Glutamatergic neuron (in vitro differentiated cells): ENCODE results near the gene CHST9. TPM values are rescaled to one million over a fixed set of nuclear protein-coding genes. Genes with fewer than 3 reads are reported as not detected.
A peak's percentile ranks its signal among the peaks of the same experiment; 100 is the strongest.
"Not testable (repeated sequence)": the region's sequence is repeated elsewhere in the genome, so short reads cannot be mapped to it uniquely, and the experiment has no call there.

Experiments used
- DNase-seq: peaks from one replicate; pipeline ENCODE4 v3.0.0; 2022
- H3K27ac Mint-ChIP-seq: one replicate; pipeline ENCODE4 v1.8.0; 2020; ENCODE audit warnings: mild to moderate bottlenecking, mixed read lengths, inconsistent platforms; ENCODE audit not compliant: unreplicated experiment
- H3K27me3 Mint-ChIP-seq: one replicate; pipeline ENCODE4 v1.8.0; 2020; ENCODE audit warnings: mild to moderate bottlenecking, moderate library complexity, mixed read lengths, inconsistent platforms; ENCODE audit not compliant: unreplicated experiment
- H3K36me3 Mint-ChIP-seq: one replicate; pipeline ENCODE4 v1.8.0; 2020; ENCODE audit warnings: mild to moderate bottlenecking, mixed read lengths, inconsistent platforms; ENCODE audit not compliant: unreplicated experiment
- H3K4me1 Mint-ChIP-seq: one replicate; pipeline ENCODE4 v1.8.0; 2020; ENCODE audit warnings: mild to moderate bottlenecking, low read depth, mixed read lengths, inconsistent platforms; ENCODE audit not compliant: unreplicated experiment
- H3K4me3 Mint-ChIP-seq: one replicate; pipeline ENCODE4 v1.8.0; 2020; ENCODE audit warnings: mild to moderate bottlenecking, mixed read lengths, inconsistent platforms; ENCODE audit not compliant: unreplicated experiment
- H3K9me3 Mint-ChIP-seq: one replicate; pipeline ENCODE4 v1.8.0; 2020; ENCODE audit warnings: mild to moderate bottlenecking, moderate library complexity, mixed read lengths, inconsistent platforms; ENCODE audit not compliant: unreplicated experiment
- total RNA-seq: library from RNA; stranded (reverse); fragmentation: NEBNext Ultra II Directional; extraction: Animal tissue kit (Norgen Biotek cat#: 25700); gene quantifications from one replicate; pipeline ENCODE4 v1.2.1, GENCODE V29; 2021; ENCODE audit not compliant: unreplicated experiment
- TF ChIP-seq, protein P1 (sequence below): fragments of 200-600 bp; sonication (generic); IDR thresholded peaks from one replicate; pipeline ENCODE4 v1.5.0; 2021; ENCODE audit not compliant: partially characterized antibody, unreplicated experiment

The CHST9 gene
- total RNA-seq, 1 donor from 2014 or later = not detected

DNA sequence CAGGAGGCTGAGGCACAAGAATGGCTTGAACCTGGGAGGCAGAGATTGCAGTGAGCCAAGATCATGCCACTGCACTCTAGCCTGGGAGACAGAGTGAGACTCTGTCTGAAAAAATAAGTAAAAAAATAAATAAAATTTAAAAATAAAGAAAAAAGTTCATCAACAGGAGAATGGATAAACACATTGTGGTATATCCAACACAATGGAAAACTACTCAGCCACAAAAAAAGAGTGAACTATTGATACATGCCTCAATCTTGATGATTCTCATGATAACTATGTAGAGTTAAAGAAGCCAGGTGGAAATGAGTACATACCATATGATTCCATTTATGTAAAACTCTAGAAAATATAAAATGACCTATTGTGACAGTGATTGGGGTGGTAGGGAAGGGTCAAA, 195.3 kb downstream of the CHST9 start:
- no peak for DNase-seq
- Mint-ChIP-seq H3K36me3 (no peaks in the 10 kb centered on the region), H3K27ac (no peak overlapping the region), H3K9me3 (no peaks in the 10 kb centered on the region), H3K4me1 (no peaks in the 10 kb centered on the region), H3K27me3 (no peaks in the 10 kb centered on the region), H3K4me3 (no peak overlapping the region)
- TF ChIP-seq, protein P1, sequence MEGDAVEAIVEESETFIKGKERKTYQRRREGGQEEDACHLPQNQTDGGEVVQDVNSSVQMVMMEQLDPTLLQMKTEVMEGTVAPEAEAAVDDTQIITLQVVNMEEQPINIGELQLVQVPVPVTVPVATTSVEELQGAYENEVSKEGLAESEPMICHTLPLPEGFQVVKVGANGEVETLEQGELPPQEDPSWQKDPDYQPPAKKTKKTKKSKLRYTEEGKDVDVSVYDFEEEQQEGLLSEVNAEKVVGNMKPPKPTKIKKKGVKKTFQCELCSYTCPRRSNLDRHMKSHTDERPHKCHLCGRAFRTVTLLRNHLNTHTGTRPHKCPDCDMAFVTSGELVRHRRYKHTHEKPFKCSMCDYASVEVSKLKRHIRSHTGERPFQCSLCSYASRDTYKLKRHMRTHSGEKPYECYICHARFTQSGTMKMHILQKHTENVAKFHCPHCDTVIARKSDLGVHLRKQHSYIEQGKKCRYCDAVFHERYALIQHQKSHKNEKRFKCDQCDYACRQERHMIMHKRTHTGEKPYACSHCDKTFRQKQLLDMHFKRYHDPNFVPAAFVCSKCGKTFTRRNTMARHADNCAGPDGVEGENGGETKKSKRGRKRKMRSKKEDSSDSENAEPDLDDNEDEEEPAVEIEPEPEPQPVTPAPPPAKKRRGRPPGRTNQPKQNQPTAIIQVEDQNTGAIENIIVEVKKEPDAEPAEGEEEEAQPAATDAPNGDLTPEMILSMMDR = no peak

DNA sequence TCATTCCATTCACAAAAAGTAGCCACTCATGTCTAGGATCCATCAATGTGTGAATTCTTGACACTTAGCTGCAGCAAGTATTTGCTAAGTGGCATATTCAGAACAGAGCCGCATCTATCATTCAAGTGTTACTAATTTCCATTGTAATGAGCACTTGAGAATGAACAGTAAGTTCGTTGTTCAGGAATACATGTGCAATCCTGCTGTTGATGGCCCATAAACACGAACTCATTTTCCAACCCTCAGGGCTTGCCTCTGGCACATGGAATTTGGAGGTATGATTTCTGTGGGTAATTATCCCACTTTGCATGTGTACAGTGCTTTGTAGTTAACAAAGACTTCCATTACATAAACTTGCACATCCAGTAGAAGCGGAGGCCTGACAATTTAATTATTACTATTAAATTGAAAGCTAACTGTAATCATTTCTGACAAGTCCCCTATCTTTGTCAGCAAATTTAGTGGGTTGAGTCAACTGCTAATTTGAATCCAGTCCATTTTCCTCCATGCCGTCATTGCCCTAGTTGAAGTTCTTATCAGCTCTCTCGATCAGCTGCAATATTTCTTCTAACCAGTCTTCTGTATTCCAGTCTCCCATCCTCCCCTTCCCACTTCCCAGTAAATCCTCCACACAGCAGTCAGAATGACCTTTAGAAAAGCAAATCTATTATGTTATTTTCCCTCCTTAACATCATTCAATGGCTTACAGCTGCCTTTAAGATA, 203.6 kb downstream of the CHST9 start:
- Mint-ChIP-seq H3K36me3 (no peaks in the 10 kb centered on the region), H3K4me3 (no peak overlapping the region), H3K4me1 (peaks cover 2% of the 10 kb centered on the region), H3K9me3 (no peaks in the 10 kb centered on the region), H3K27me3 (no peaks in the 10 kb centered on the region), H3K27ac (no peak overlapping the region)
- TF ChIP-seq, protein P1 = no peak
- DNase-seq = no peak

DNA sequence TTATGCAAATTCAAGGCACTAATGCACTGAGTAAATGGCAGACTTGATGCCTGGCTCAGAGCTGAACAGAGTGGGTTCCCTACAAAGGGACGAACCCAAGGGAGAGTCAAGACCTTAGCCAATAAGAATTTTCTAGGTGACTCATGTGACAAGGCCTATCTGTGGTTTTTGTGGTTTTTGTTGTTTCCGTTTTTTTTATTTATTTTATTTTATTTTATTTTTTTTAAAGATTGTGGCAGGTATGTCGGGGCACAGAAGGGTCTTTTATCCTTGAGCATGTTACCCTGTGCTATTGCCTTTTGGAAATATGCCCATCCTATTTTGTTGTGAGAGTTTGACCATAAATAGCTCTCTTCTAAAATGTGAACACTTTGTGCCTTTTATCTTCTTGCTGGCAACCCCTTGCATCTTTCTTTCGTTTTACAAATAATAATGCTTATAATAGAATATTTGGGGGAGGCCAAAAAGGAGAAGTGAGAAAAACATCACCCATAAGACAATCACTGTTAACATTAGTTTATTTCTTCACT, 206.2 kb downstream of the CHST9 start:
- Mint-ChIP-seq H3K4me1 (peaks cover 2% of the 10 kb centered on the region), H3K36me3 (no peaks in the 10 kb centered on the region), H3K4me3 (no peak overlapping the region), H3K27me3 (no peaks in the 10 kb centered on the region), H3K9me3 (no peaks in the 10 kb centered on the region), H3K27ac (no peak overlapping the region)
- TF ChIP-seq, protein P1 = no peak
- no peak for DNase-seq

DNA sequence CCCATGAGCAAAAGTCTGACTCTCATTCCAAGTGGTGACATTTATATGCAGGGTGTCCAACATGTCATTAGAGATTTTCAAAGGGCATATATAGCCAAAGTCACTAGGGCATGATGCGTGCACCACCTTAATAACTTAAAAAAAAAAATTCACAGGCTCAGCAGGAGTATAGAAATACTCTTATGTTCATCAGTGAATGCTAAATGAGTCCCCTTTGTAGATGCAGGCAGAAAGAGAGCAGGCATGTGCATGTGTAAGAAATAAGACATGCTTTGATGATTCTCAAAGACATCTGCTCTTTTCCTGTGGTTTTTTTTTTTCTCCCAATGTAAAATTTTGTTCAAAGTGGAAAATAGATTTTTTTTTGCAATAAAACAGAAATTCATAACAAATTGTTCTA, 207.3 kb downstream of the CHST9 start:
- Mint-ChIP-seq H3K4me1 (peaks cover 2% of the 10 kb centered on the region), H3K4me3 (no peak overlapping the region), H3K27me3 (no peaks in the 10 kb centered on the region), H3K36me3 (no peaks in the 10 kb centered on the region), H3K9me3 (no peaks in the 10 kb centered on the region), H3K27ac (no peak overlapping the region)
- no peak for DNase-seq
- TF ChIP-seq, protein P1 = no peak

DNA sequence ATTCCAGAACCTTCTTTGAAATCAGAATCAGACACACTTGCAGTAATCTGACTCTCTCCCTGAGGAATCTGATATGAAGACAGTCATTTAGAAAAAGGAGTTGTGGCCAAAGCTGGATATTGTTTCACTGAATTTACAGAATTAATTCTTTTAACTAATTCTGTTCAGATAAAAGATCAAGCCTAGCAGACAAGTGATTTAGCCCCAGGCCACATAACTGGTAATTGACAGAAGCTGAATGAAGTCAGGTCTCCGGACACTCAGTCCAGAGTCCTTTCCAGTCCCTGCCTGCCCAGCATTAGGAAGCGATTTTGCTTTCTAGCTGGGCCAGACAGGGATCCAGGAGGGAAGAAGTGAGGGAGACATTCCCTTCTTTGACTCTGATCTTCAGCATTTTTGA, 208.9 kb downstream of the CHST9 start:
- peaks cover 5% of the 10 kb centered on the region for H3K27me3 Mint-ChIP-seq

DNA sequence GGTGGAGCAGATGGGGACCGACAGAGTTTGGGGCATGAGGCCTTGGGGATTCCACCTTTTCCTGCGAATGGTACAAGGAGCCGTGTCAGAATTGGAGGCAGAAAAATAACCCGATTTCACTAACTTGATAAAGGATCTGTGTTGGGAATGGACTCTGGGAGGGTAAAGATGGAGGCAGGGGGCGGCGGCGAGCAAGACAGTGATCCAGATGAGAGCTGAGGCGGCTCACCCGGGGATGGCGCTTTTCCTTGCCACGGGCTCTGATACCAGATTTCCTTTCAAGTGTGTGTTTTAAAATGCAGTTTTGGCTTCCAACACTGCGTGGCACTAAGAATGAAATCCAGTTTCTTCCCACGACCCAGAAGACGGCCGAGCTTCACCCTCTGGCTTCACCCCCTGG, 212.6 kb downstream of the CHST9 start:
- H3K4me3 Mint-ChIP-seq, H3K4me1 Mint-ChIP-seq, DNase-seq, H3K9me3 Mint-ChIP-seq, H3K27me3 Mint-ChIP-seq, H3K36me3 Mint-ChIP-seq: not testable (repeated sequence)
- peak overlapping the region; percentile 50 for H3K27ac Mint-ChIP-seq

More for the DNA sequence above, 208.9 kb downstream of the CHST9 start:
- peaks cover 5% of the 10 kb centered on the region for H3K36me3 Mint-ChIP-seq
- H3K9me3 Mint-ChIP-seq = no peaks in the 10 kb centered on the region
- no peak for DNase-seq
- no peak overlapping the region for H3K27ac Mint-ChIP-seq
- TF ChIP-seq, protein P1 = no peak
- peaks cover 5% of the 10 kb centered on the region for H3K4me1 Mint-ChIP-seq
- no peak overlapping the region for H3K4me3 Mint-ChIP-seq
